Measurements from ENCODE around the gene CDH8.

- TF ChIP-seq POLR2AphosphoS5 (IDR thresholded peaks at IDR 0.05; ENCODE audit: borderline replicate concordance, low read depth, low read length) (no peak), EZH2 (IDR thresholded peaks at IDR 0.05) (no peak)
Observed at GRCh38 chr16:62060089-62060488, 23.9 kb upstream of the CDH8 start.
